GM21367 (cell line): Measurements from ENCODE around the gene TFAP2E.

Source experiments
- ATAC-seq: cut with Tn5 transposase; IDR thresholded peaks from one replicate; pipeline ENCODE4 v1.9.1; 2021; ENCODE audit not compliant: unreplicated experiment

TFAP2E gene

GRCh38 chr1:35573198-35574124 lies at the start of gene TFAP2E:
TSS of gene TFAP2E (plus strand) at chr1:35573314. CDS start at chr1:35573578, 264 bp downstream.
- ATAC-seq, result no peak

- ATAC-seq, result no peak
Observed at GRCh38 chr1:35524106-35524505, 49.0 kb upstream of the TFAP2E start.

- no peak for ATAC-seq
Observed at GRCh38 chr1:35530168-35530567, 42.9 kb upstream of the TFAP2E start.

- ATAC-seq, result no peak
Observed at GRCh38 chr1:35530946-35531345, 42.2 kb upstream of the TFAP2E start.

GRCh38 chr1:35531368-35531767 lies 41.7 kb upstream of the TFAP2E start:
- no peak for ATAC-seq

- ATAC-seq, result no peak
Observed at GRCh38 chr1:35532497-35533223, 40.5 kb upstream of the TFAP2E start.

GRCh38 chr1:35533586-35533985 lies 39.5 kb upstream of the TFAP2E start:
- ATAC-seq, result no peak

GRCh38 chr1:35535243-35535642 lies 37.9 kb upstream of the TFAP2E start:
- ATAC-seq, result no peak

GRCh38 chr1:35536556-35537162 lies 36.5 kb upstream of the TFAP2E start:
- ATAC-seq, result no peak

GRCh38 chr1:35537806-35538205 lies 35.3 kb upstream of the TFAP2E start:
- no peak for ATAC-seq

GRCh38 chr1:35539073-35539823 lies 33.9 kb upstream of the TFAP2E start:
- no peak for ATAC-seq

- ATAC-seq, result no peak
Observed at GRCh38 chr1:35539824-35540261, 33.3 kb upstream of the TFAP2E start.

GRCh38 chr1:35544976-35545375 lies 28.1 kb upstream of the TFAP2E start:
- ATAC-seq, result no peak

GRCh38 chr1:35546614-35547013 lies 26.5 kb upstream of the TFAP2E start:
- no peak for ATAC-seq

GRCh38 chr1:35553851-35554250 lies 19.3 kb upstream of the TFAP2E start:
- no peak for ATAC-seq

GRCh38 chr1:35554266-35555211 lies 18.6 kb upstream of the TFAP2E start:
- no peak for ATAC-seq

- ATAC-seq, result no peak
Observed at GRCh38 chr1:35555212-35555584, 17.9 kb upstream of the TFAP2E start.

GRCh38 chr1:35555601-35556477 lies 17.3 kb upstream of the TFAP2E start:
- ATAC-seq, result no peak
